Large intestine (tissue), 3 donors: ENCODE data around the gene CARD14. TPM values are rescaled to one million over a fixed set of nuclear protein-coding genes. Genes with fewer than 3 reads are reported as not detected.

Experiments used
- DNase-seq, 2 donors: peaks; one replicate each; pipeline versions ENCODE4 v3.0.0 to v3.0.0-alpha.2; 2013
- H3K27ac ChIP-seq: one replicate; pipeline ENCODE4 v1.5.1; 2013; ENCODE audit warnings: low read length
- H3K27me3 ChIP-seq: 2 replicates; pipeline ENCODE4 v1.6.1; 2013; ENCODE audit warnings: low read length; ENCODE audit not compliant: control insufficient read depth, insufficient read depth
- H3K36me3 ChIP-seq: 2 replicates; pipeline ENCODE4 v1.6.1; 2013; ENCODE audit warnings: low read length; ENCODE audit not compliant: control insufficient read depth, insufficient read depth
- H3K4me1 ChIP-seq: one replicate; pipeline ENCODE4 v1.6.1; 2013; ENCODE audit warnings: low read length; ENCODE audit not compliant: control insufficient read depth, insufficient read depth
- H3K4me3 ChIP-seq: one replicate; pipeline ENCODE4 v1.5.1; 2013; ENCODE audit warnings: low read length
- H3K9me3 ChIP-seq: one replicate; pipeline ENCODE4 v1.6.1; 2013; ENCODE audit warnings: mild to moderate bottlenecking, low read depth, low read length, moderate library complexity; ENCODE audit not compliant: control insufficient read depth
- WGBS: methylation state at CpG from one replicate; pipeline ENCODE4 v1.1.5; 2013; ENCODE audit warnings: low lambda C conversion rate; ENCODE audit not compliant: insufficient coverage; 5-methylcytosine and 5-hydroxymethylcytosine counted together
- polyA plus RNA-seq: library from polyadenylated mRNA; unstranded; fragments of 120-200 nt; gene quantifications from one replicate; pipeline ENCODE4 v1.2.1, GENCODE V29; 2013

Gene CARD14
- polyA plus RNA-seq, 1 donor, result 3.2 TPM

- Histone ChIP-seq H3K27ac (no peak overlapping the region), H3K4me1 (no peaks in the 10 kb centered on the region), H3K27me3 (peaks cover 10% of the 10 kb centered on the region), H3K9me3 (no peaks in the 10 kb centered on the region), H3K36me3 (no peaks in the 10 kb centered on the region), H3K4me3 (no peak overlapping the region)
- no CpG with 5 or more reads among the region's 5 CpGs for WGBS
- no peak for DNase-seq
These were observed 723 bp upstream of the CARD14 start for GRCh38 chr17:80169107-80169506.

DNA sequence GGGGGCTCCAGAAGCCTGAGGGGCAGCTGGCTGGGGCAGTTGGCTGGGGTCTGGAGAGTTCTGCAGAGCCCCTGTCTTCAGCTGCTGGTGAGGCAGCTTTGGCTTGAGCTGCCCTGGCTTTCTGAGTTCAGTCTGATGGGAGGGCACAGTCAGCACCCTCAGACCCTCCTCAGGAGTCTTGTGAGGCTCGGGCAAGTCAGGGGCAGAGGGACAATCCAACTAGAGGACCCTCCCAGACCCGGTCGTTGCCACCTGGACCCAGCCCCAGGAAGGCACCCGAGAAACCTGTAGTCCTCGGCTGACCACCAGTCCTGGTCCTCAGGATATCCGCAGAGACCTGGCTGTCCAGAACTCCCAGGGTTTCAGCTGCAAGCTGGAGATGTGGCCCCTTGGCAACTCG is 1.9 kb downstream of the CARD14 start:
- Histone ChIP-seq H3K27me3 (peaks cover 10% of the 10 kb centered on the region), H3K27ac (no peak overlapping the region), H3K36me3 (no peaks in the 10 kb centered on the region), H3K4me1 (no peaks in the 10 kb centered on the region), H3K9me3 (no peaks in the 10 kb centered on the region), H3K4me3 (no peak overlapping the region)
- no peak for DNase-seq
- WGBS, result no CpG with 5 or more reads among the region's 7 CpGs

GRCh38 chr17:80173126-80173525 is 3.3 kb downstream of the CARD14 start:
- no peak for DNase-seq
- Histone ChIP-seq H3K9me3 (no peaks in the 10 kb centered on the region), H3K36me3 (no peaks in the 10 kb centered on the region), H3K27ac (no peak overlapping the region), H3K27me3 (peaks cover 10% of the 10 kb centered on the region), H3K4me3 (no peak overlapping the region), H3K4me1 (no peaks in the 10 kb centered on the region)
- WGBS, result no CpG with 5 or more reads among the region's 12 CpGs

DNA sequence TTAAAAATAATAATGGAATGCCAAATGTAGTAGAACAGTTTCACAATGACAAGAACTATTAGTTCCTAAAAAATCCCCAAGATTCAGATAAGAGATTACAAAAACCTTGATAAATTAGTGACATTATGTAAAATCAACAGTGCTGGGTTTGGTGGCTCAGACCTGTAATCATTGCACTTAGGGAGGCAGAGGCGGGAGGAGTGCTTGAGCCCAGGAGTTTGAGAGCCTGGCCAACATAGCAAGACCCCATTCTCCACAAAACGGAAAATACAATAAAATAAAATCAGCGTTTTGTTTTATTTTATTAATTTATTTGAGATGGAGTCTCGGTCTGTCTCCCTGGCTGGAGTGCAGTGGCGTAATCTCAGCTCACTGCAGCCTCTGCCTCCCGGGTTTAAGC is 4.1 kb downstream of the CARD14 start:
- Histone ChIP-seq H3K27ac (no peak overlapping the region), H3K27me3 (peaks cover 10% of the 10 kb centered on the region), H3K4me1 (no peaks in the 10 kb centered on the region), H3K4me3 (no peak overlapping the region), H3K36me3 (no peaks in the 10 kb centered on the region), H3K9me3 (no peaks in the 10 kb centered on the region)
- no CpG with 5 or more reads among the region's 6 CpGs for WGBS
- DNase-seq, result no peak

- WGBS, result no CpG with 5 or more reads among the region's 11 CpGs
- H3K4me3 ChIP-seq, result no peak overlapping the region
- DNase-seq, result no peak
- H3K27me3 ChIP-seq, result no peaks in the 10 kb centered on the region
- H3K9me3 ChIP-seq, result no peaks in the 10 kb centered on the region
- no peak overlapping the region for H3K27ac ChIP-seq
- no peaks in the 10 kb centered on the region for H3K4me1 ChIP-seq
- no peaks in the 10 kb centered on the region for H3K36me3 ChIP-seq
These were observed 6.9 kb downstream of the CARD14 start for GRCh38 chr17:80176757-80177156.

- Histone ChIP-seq H3K27me3 (no peaks in the 10 kb centered on the region), H3K4me1 (no peaks in the 10 kb centered on the region), H3K9me3 (no peaks in the 10 kb centered on the region), H3K36me3 (no peaks in the 10 kb centered on the region), H3K4me3 (no peak overlapping the region), H3K27ac (no peak overlapping the region)
- no CpG with 5 or more reads among the region's 21 CpGs for WGBS
- no peak for DNase-seq
These were observed 8.3 kb downstream of the CARD14 start for GRCh38 chr17:80177986-80178595.

GRCh38 chr17:80180192-80180591 is 10.4 kb downstream of the CARD14 start:
- Histone ChIP-seq H3K27me3 (no peaks in the 10 kb centered on the region), H3K36me3 (no peaks in the 10 kb centered on the region), H3K9me3 (no peaks in the 10 kb centered on the region), H3K27ac (no peak overlapping the region), H3K4me1 (no peaks in the 10 kb centered on the region), H3K4me3 (no peak overlapping the region)
- DNase-seq, result no peak
- no CpG with 5 or more reads among the region's 14 CpGs for WGBS

GRCh38 chr17:80181431-80181830 is 11.6 kb downstream of the CARD14 start:
- Histone ChIP-seq H3K27ac (no peak overlapping the region), H3K4me1 (no peaks in the 10 kb centered on the region), H3K27me3 (no peaks in the 10 kb centered on the region), H3K4me3 (no peak overlapping the region), H3K36me3 (no peaks in the 10 kb centered on the region), H3K9me3 (no peaks in the 10 kb centered on the region)
- WGBS, result no CpG with 5 or more reads among the region's 17 CpGs
- no peak for DNase-seq

DNA sequence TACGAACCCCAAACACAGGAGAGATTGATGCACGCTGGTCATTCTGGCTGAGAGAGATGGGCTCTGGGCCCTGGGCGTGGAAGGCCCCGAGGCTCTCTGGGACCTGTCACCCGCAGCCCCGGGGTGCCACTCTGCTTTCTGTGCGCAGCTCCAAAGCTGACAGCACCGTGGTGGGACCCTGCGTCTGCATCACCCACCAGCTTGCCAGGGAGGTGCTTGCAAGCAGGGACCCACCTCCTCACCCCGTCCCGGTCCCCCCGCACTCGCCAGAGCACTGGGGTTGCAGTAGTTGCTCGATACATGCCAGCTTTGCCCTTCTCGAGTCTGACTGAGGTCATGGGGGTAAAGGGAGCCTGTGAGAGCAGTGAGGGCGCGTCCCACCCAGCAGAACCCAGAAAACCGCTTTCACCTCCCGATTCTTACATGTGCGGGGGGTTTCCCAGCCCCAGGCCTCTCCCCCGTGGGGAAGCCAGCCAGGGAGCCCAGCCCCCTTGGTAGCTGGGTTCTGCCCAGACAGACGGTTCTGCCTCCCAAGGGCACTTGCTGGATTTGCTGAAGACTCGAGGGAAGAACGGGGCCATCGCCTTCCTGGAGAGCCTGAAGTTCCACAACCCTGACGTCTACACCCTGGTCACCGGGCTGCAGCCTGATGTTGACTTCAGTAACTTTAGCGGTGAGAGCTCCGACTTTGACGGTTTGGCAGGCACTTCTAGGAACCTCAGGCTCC is 12.5 kb downstream of the CARD14 start:
- no CpG with 5 or more reads among the region's 30 CpGs for WGBS
- no peaks in the 10 kb centered on the region for H3K9me3 ChIP-seq

DNA sequence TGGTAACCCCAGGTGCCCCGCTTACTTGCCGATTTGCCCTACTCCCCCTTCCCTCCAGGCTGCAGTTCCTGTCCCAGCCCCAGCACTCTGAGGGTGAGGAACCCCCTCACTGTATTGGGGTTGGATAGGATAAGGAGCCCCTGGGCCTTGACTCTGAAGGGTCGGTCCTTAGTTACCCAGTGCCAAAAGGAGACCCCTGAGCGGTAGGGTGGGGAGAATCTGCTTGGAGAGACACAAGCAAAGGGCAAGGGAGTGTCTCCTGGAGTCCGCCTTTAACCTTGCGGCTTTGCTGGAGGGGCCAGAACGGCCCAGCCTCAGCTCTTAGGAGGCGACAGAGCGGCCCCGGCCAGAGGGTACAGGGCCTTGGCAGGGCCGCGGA is 13.0 kb downstream of the CARD14 start:
- Histone ChIP-seq H3K27ac (no peak overlapping the region), H3K4me3 (no peak overlapping the region), H3K4me1 (no peaks in the 10 kb centered on the region), H3K36me3 (no peaks in the 10 kb centered on the region), H3K27me3 (no peaks in the 10 kb centered on the region), H3K9me3 (no peaks in the 10 kb centered on the region)
- DNase-seq, result no peak
- WGBS, result 100% methylated on average over 2 of the region's 12 CpGs

More for the DNA sequence above, 12.5 kb downstream of the CARD14 start:
- Histone ChIP-seq H3K27ac (no peak overlapping the region), H3K4me3 (no peak overlapping the region), H3K27me3 (no peaks in the 10 kb centered on the region), H3K4me1 (no peaks in the 10 kb centered on the region), H3K36me3 (no peaks in the 10 kb centered on the region)
- no peak for DNase-seq
